ENCODE data around the gene LCAT. TPM values are rescaled to one million over a fixed set of nuclear protein-coding genes. Genes with fewer than 3 reads are reported as not detected.

Gene LCAT
- total RNA-seq, 6 donors from 2014 or later, result 21.9 to 117 (median 26.1) TPM

- DNase-seq (no peak), ATAC-seq (ENCODE audit: low FRiP score in 2 of 2) (no peak)
- H3K4me1 ChIP-seq, result peaks cover 50 to 74% (median 57%) of the 10 kb centered on the region in 4 donors
- H3K9me3 ChIP-seq, result no peaks in the 10 kb centered on the region
- TF ChIP-seq CTCF (IDR thresholded peaks at IDR 0.05) (no peak), EP300 (IDR thresholded peaks at IDR 0.05) (no peak), POLR2AphosphoS5 (IDR thresholded peaks at IDR 0.05) (no peak), POLR2A (IDR thresholded peaks at IDR 0.05) (no peak)
- H3K27ac ChIP-seq, result peak overlapping the region; percentile 90 to 98 (median 96)
- peak overlapping the region in 3 of 4 donors; percentile 74 to 99 (median 78) for H3K4me3 ChIP-seq
- no peaks in the 10 kb centered on the region for H3K27me3 ChIP-seq
- H3K36me3 ChIP-seq, result peaks cover 0 to 31% (median 22%) of the 10 kb centered on the region in 4 donors
- 69 to 73% methylated on average over 8 of the region's 11 CpGs for WGBS, 2 donors
Measured at GRCh38 chr16:67965668-67966548, 22.0 kb upstream of the LCAT start.

- WGBS, 2 donors, result 82 to 88% methylated on average over 6 of the region's 6 CpGs
- TF ChIP-seq EP300 (IDR thresholded peaks at IDR 0.05) (no peak), POLR2A (IDR thresholded peaks at IDR 0.05) (no peak), POLR2AphosphoS5 (IDR thresholded peaks at IDR 0.05) (no peak), CTCF (IDR thresholded peaks at IDR 0.05) (no peak)
- no peak overlapping the region for H3K4me3 ChIP-seq
- ATAC-seq (ENCODE audit: low FRiP score in 2 of 2), result no peak
- H3K27me3 ChIP-seq, result no peaks in the 10 kb centered on the region
- peak overlapping the region; percentile 41 to 98 (median 96) for H3K27ac ChIP-seq
- peaks cover 62 to 86% (median 67%) of the 10 kb centered on the region in 4 donors for H3K4me1 ChIP-seq
- H3K9me3 ChIP-seq, result no peaks in the 10 kb centered on the region
- DNase-seq, result no peak
- H3K36me3 ChIP-seq, result peaks cover 0 to 43% (median 30%) of the 10 kb centered on the region in 4 donors
Measured at GRCh38 chr16:67964477-67965131, 20.7 kb upstream of the LCAT start.

- H3K27ac ChIP-seq, result peak overlapping the region; percentile 41 to 97 (median 52)
- TF ChIP-seq POLR2AphosphoS5 (IDR thresholded peaks at IDR 0.05) (peak in 1 of 2 donors; percentile 15), POLR2A (IDR thresholded peaks at IDR 0.05) (no peak)
- H3K4me3 ChIP-seq, result peak overlapping the region in 1 of 4 donors; percentile 6
- no peaks in the 10 kb centered on the region for H3K9me3 ChIP-seq
- H3K4me1 ChIP-seq, result peaks cover 70 to 86% (median 71%) of the 10 kb centered on the region in 4 donors
- peaks cover 0 to 51% (median 34%) of the 10 kb centered on the region in 4 donors for H3K36me3 ChIP-seq
- ATAC-seq (ENCODE audit: low FRiP score in 2 of 2) (no peak), DNase-seq (peak in 1 of 2 donors; percentile 78)
- no peaks in the 10 kb centered on the region for H3K27me3 ChIP-seq
- WGBS, 2 donors, result 76 to 80% methylated on average over 15 to 31 of the region's 32 CpGs
Measured at GRCh38 chr16:67963662-67964321, 19.9 kb upstream of the LCAT start.

GRCh38 chr16:67963292-67963661 lies 19.4 kb upstream of the LCAT start:
- DNase-seq (no peak), ATAC-seq (ENCODE audit: low FRiP score in 2 of 2) (no peak)
- no peak overlapping the region for H3K4me3 ChIP-seq
- H3K27ac ChIP-seq, result peak overlapping the region; percentile 41 to 97 (median 52)
- peaks cover 74 to 86% (median 76%) of the 10 kb centered on the region in 4 donors for H3K4me1 ChIP-seq
- WGBS, 2 donors, result 77 to 92% methylated on average over 2 of the region's 2 CpGs
- H3K9me3 ChIP-seq, result no peaks in the 10 kb centered on the region
- no peaks in the 10 kb centered on the region for H3K27me3 ChIP-seq
- TF ChIP-seq POLR2A (IDR thresholded peaks at IDR 0.05) (no peak), CTCF (IDR thresholded peaks at IDR 0.05) (no peak), POLR2AphosphoS5 (IDR thresholded peaks at IDR 0.05) (no peak), EP300 (IDR thresholded peaks at IDR 0.05) (no peak)
- peaks cover 0 to 56% (median 38%) of the 10 kb centered on the region in 4 donors for H3K36me3 ChIP-seq

GRCh38 chr16:67962135-67962534 lies 18.2 kb upstream of the LCAT start:
- 94 to 95% methylated on average over 4 to 8 of the region's 8 CpGs for WGBS, 2 donors
- H3K4me3 ChIP-seq, result no peak overlapping the region
- H3K27ac ChIP-seq, result peak overlapping the region; percentile 74 to 89 (median 83)
- DNase-seq (no peak), ATAC-seq (ENCODE audit: low FRiP score in 2 of 2) (no peak)
- no peaks in the 10 kb centered on the region for H3K9me3 ChIP-seq
- TF ChIP-seq POLR2AphosphoS5 (IDR thresholded peaks at IDR 0.05), result no peak
- TF ChIP-seq POLR2A (IDR thresholded peaks at IDR 0.05), result no peak
- no peak for TF ChIP-seq EP300 (IDR thresholded peaks at IDR 0.05)
- peaks cover 0 to 68% (median 43%) of the 10 kb centered on the region in 4 donors for H3K36me3 ChIP-seq
- no peaks in the 10 kb centered on the region for H3K27me3 ChIP-seq
- H3K4me1 ChIP-seq, result peaks cover 70 to 78% (median 73%) of the 10 kb centered on the region in 4 donors
